Mononuclear cell (primary cell): Measurements from ENCODE around the gene MSRB3. TPM values are rescaled to one million over a fixed set of nuclear protein-coding genes. Genes with fewer than 3 reads are reported as not detected.

ENCODE experiments used
- H3K27me3 ChIP-seq: 2 replicates; pipeline ENCODE4 v1.6.0; 2011; ENCODE audit warnings: low read length, control low read depth; ENCODE audit not compliant: insufficient read depth
- H3K4me1 ChIP-seq: 2 replicates; pipeline ENCODE4 v1.5.1; 2011; ENCODE audit warnings: mild to moderate bottlenecking, low read length, control low read depth; ENCODE audit not compliant: insufficient read depth
- H3K4me3 ChIP-seq: 2 replicates; pipeline ENCODE4 v1.5.1; 2011; ENCODE audit warnings: mild to moderate bottlenecking, low read length, moderate library complexity
- H3K9me3 ChIP-seq: 2 replicates; pipeline ENCODE4 v1.5.1; 2011; ENCODE audit warnings: low read depth, mild to moderate bottlenecking, control low read depth, low read length
- total RNA-seq: library from RNA; depleted of rRNA; stranded (reverse); fragments of >200 nt; gene quantifications from one replicate; pipeline ENCODE4 v1.2.3, GENCODE V29; 2012

MSRB3 gene
- total RNA-seq, 1 donor, result 1.4 TPM

GRCh38 chr12:65368055-65368454 is 89.6 kb downstream of the MSRB3 start:
- H3K4me1 ChIP-seq, result no peaks in the 10 kb centered on the region
- H3K4me3 ChIP-seq, result no peak overlapping the region
- no peaks in the 10 kb centered on the region for H3K27me3 ChIP-seq
- H3K9me3 ChIP-seq, result no peaks in the 10 kb centered on the region

GRCh38 chr12:65372574-65372973 is 94.1 kb downstream of the MSRB3 start:
- Histone ChIP-seq H3K4me3 (no peak overlapping the region), H3K9me3 (no peaks in the 10 kb centered on the region), H3K4me1 (no peaks in the 10 kb centered on the region)

GRCh38 chr12:65384240-65384639 is 105.8 kb downstream of the MSRB3 start:
- Histone ChIP-seq H3K9me3 (no peaks in the 10 kb centered on the region), H3K4me1 (no peaks in the 10 kb centered on the region), H3K27me3 (no peaks in the 10 kb centered on the region), H3K4me3 (no peak overlapping the region)

More at GRCh38 chr12:65372574-65372973, 94.1 kb downstream of the MSRB3 start:
- H3K27me3 ChIP-seq, result no peaks in the 10 kb centered on the region

DNA sequence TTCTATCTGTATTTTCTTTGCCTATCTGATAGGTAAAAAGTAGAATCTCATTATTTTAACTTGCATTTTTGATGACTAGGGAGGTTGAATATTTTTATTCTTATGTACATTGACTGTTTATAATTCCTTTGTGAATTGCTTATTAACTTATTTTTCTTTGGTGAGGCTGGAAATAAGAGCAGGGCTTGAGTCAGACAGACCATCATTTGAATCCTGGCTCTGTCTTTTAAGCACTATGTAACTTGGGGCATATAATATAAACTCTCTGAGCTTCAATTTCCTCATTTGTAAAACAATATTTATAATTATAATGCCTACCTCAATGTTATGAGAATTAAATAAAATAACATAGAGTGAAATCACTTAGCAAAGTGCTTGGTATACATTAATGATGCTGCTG is 108.9 kb downstream of the MSRB3 start:
- no peaks in the 10 kb centered on the region for H3K9me3 ChIP-seq
- H3K27me3 ChIP-seq, result no peaks in the 10 kb centered on the region
- H3K4me1 ChIP-seq, result no peaks in the 10 kb centered on the region
- no peak overlapping the region for H3K4me3 ChIP-seq

GRCh38 chr12:65389436-65389835 is 111.0 kb downstream of the MSRB3 start:
- Histone ChIP-seq H3K9me3 (peaks cover 4% of the 10 kb centered on the region), H3K4me3 (no peak overlapping the region), H3K4me1 (no peaks in the 10 kb centered on the region), H3K27me3 (no peaks in the 10 kb centered on the region)

- no peaks in the 10 kb centered on the region for H3K27me3 ChIP-seq
- no peaks in the 10 kb centered on the region for H3K4me1 ChIP-seq
- no peak overlapping the region for H3K4me3 ChIP-seq
- peaks cover 8% of the 10 kb centered on the region for H3K9me3 ChIP-seq
These were observed 113.2 kb downstream of the MSRB3 start for GRCh38 chr12:65391711-65392110.

- H3K9me3 ChIP-seq, result peaks cover 8% of the 10 kb centered on the region
- no peak overlapping the region for H3K4me3 ChIP-seq
- H3K4me1 ChIP-seq, result no peaks in the 10 kb centered on the region
- H3K27me3 ChIP-seq, result no peaks in the 10 kb centered on the region
These were observed 114.0 kb downstream of the MSRB3 start for GRCh38 chr12:65392491-65392890.

GRCh38 chr12:65403188-65403587 is 124.7 kb downstream of the MSRB3 start:
- Histone ChIP-seq H3K4me1 (no peaks in the 10 kb centered on the region), H3K9me3 (no peaks in the 10 kb centered on the region), H3K4me3 (no peak overlapping the region), H3K27me3 (no peaks in the 10 kb centered on the region)

GRCh38 chr12:65407388-65408149 is 129.1 kb downstream of the MSRB3 start:
- H3K4me1 ChIP-seq, result peaks cover 8% of the 10 kb centered on the region
- no peak overlapping the region for H3K4me3 ChIP-seq
- H3K9me3 ChIP-seq, result no peaks in the 10 kb centered on the region
- no peaks in the 10 kb centered on the region for H3K27me3 ChIP-seq

DNA sequence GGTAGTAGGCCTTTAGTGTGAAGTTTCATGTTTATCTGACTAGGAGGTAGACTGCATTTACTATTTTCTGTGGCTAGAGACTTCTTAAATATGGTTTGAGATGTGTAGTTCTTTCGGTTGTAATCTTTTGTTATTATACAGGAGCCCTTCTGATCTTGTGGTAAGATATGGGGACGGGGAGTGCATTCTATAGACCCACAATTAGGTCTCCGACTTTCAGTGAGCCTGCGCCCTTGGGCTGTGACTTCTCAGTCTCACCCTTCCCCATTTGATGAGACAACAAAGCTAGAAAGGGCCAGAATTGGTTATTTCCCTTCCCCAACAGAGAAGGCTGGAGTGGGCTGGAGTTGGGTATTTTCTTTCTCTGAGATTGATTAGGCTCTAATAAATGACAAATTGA is 130.0 kb downstream of the MSRB3 start:
- Histone ChIP-seq H3K27me3 (no peaks in the 10 kb centered on the region), H3K4me1 (peaks cover 8% of the 10 kb centered on the region), H3K9me3 (no peaks in the 10 kb centered on the region), H3K4me3 (no peak overlapping the region)

DNA sequence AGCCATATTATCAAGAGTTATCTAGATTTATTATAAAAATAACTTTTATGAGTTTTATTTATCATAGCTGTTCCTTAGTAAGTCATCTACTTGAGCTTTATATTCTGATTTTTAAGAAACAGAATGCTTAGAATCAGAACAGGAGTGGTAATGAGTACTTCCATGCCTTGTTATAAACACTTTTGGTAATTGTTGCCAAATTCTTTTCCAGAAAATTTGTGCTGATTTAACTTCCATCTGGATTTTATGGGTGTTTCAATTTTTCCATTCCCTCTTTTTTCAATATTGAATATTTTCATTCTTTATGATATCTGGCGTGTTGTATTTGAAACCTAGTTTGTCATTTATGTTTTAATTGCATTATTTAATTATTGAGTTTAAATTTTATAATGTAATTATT is 131.2 kb downstream of the MSRB3 start:
- Histone ChIP-seq H3K4me1 (peaks cover 8% of the 10 kb centered on the region), H3K27me3 (no peaks in the 10 kb centered on the region), H3K9me3 (no peaks in the 10 kb centered on the region), H3K4me3 (no peak overlapping the region)

GRCh38 chr12:65411171-65411570 is 132.7 kb downstream of the MSRB3 start:
- no peaks in the 10 kb centered on the region for H3K27me3 ChIP-seq
- H3K9me3 ChIP-seq, result no peaks in the 10 kb centered on the region
- H3K4me1 ChIP-seq, result peaks cover 8% of the 10 kb centered on the region
- no peak overlapping the region for H3K4me3 ChIP-seq

GRCh38 chr12:65414526-65414925 is 136.0 kb downstream of the MSRB3 start:
- Histone ChIP-seq H3K27me3 (no peaks in the 10 kb centered on the region), H3K9me3 (no peaks in the 10 kb centered on the region), H3K4me3 (no peak overlapping the region), H3K4me1 (peaks cover 8% of the 10 kb centered on the region)

DNA sequence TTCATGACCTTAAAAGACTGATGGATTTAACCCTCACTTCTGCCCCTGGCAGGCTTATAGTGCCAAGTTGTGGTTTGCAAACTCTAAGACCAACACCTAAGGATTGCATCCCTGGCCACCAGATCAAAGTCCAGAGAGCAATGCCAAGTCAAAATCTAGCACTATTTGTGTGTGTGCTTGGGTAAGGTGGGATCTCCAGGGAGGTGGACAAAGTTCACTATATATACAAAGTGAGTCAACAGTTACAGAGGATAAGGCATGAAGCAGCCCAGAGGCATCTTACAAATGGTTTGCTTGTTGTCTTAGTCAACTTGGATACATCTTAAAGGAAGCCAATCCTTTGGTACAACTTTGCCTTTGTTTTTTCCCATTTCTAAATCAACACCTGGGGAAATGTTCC is 137.3 kb downstream of the MSRB3 start:
- Histone ChIP-seq H3K4me1 (peaks cover 1% of the 10 kb centered on the region), H3K27me3 (no peaks in the 10 kb centered on the region), H3K9me3 (no peaks in the 10 kb centered on the region), H3K4me3 (no peak overlapping the region)

DNA sequence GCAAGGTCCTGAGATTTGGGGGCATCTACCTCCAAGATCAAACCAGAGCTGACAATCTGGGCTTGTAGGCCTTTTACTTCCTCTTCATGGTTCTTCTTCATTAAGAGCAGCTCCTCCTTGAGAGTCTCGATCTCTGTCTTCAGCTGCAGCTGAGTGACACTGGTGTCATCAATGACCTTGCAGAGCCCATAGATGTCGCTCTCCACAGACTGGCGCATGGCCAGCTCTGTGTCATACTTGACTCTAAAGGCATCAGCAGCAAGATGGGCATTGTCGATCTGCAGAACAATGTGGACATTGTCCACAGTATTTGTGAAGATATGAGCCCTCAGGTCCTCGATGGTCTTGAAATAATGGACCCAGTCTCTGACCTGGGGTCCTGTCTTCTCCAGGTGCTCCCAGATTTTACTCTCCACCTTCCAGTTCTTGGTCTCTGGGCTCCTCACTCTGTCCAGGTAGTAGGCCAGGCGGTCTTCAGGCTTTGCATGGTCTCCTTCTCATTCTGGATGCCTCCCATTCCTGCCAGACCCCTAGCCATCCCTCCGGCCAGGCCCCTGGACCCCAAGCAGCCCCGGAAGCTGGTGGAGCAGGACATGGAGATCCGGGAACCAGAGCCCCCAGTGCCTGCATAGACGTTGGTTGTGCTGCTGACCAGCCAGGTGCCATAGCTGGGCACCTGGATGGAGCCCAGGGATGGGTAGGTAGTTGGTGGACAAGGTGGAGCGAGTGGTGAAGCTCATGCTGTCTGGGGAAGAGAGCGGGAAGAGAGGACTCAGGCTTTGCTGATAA is 141.0 kb downstream of the MSRB3 start:
- Histone ChIP-seq H3K27me3 (no peaks in the 10 kb centered on the region), H3K9me3 (peaks cover 6% of the 10 kb centered on the region), H3K4me1 (no peaks in the 10 kb centered on the region), H3K4me3 (no peak overlapping the region)
